HepG2 (cell line): ENCODE results near the gene DLX3. TPM values are rescaled to one million over a fixed set of nuclear protein-coding genes. Genes with fewer than 3 reads are reported as not detected.

Source experiments
- ARNT ChIP-seq: fragments of 450-650 bp; IDR thresholded peaks from 2 replicates; pipeline ENCODE4 v1.6.1; 2017
- BHLHE40 ChIP-seq: IDR thresholded peaks from 2 replicates; pipeline ENCODE4 v1.6.1; 2011; ENCODE audit warnings: low read length, improper control_type of control experiment
- BORCS8-MEF2B ChIP-seq: sonication (generic); formaldehyde crosslinking; IDR thresholded peaks from 2 replicates; pipeline ENCODE4 v1.8.0; 2022; ENCODE audit warnings: mild to moderate bottlenecking, missing genetic modification reagents
- CC2D1A ChIP-seq: sonication (generic); formaldehyde crosslinking; IDR thresholded peaks from 2 replicates; pipeline ENCODE4 v1.8.1; 2023; ENCODE audit warnings: mild to moderate bottlenecking, missing genetic modification reagents
- FOSL2 ChIP-seq: sonication (generic); formaldehyde crosslinking; IDR thresholded peaks from 2 replicates; pipeline ENCODE4 v1.4.0; 2020; ENCODE audit warnings: missing genetic modification reagents
- MAFF ChIP-seq: IDR thresholded peaks from 2 replicates; pipeline ENCODE4 v1.6.1; 2011; ENCODE audit warnings: low read depth, low read length, improper control_type of control experiment
- MBNL3 ChIP-seq: fragments of 250-450 bp; sonication (Bioruptor Pico); conservative IDR thresholded peaks from 2 replicates; pipeline ENCODE4 v1.8.0; 2022; ENCODE audit warnings: mild to moderate bottlenecking, inconsistent platforms
- MTF2 ChIP-seq: sonication (generic); formaldehyde crosslinking; IDR thresholded peaks from 2 replicates; pipeline ENCODE4 v1.5.0; 2020; ENCODE audit warnings: missing genetic modification reagents, borderline replicate concordance
- NR2F1 ChIP-seq, 2 experiments: fragments of 450-650 bp in 1 of 2; formaldehyde crosslinking in 1 of 2; IDR thresholded peaks; 2 replicates each; pipeline versions ENCODE4 v1.5.0 to v1.6.1; 2016 to 2020; ENCODE audit warnings: mild to moderate bottlenecking in 1 of 2, missing compliant biosample characterization in 1 of 2, missing genetic modification reagents in 1 of 2, moderate library complexity in 1 of 2
- SRSF1 ChIP-seq: fragments of 200-400 bp; formaldehyde crosslinking; optimal IDR thresholded peaks from 2 replicates; pipeline ENCODE3; 2017; ENCODE audit warnings: mild to moderate bottlenecking, low read depth, low read length, moderate library complexity
- TEAD3 ChIP-seq: optimal IDR thresholded peaks from 2 replicates; pipeline ENCODE3; 2016; ENCODE audit warnings: borderline replicate concordance
- ZBTB7A ChIP-seq: sonication (generic); formaldehyde crosslinking; IDR thresholded peaks from 2 replicates; pipeline ENCODE4 v1.8.0; 2022; ENCODE audit warnings: mild to moderate bottlenecking, missing genetic modification reagents
- ZFP36 ChIP-seq: fragments of 150-350 bp; IDR thresholded peaks from 2 replicates; pipeline ENCODE4 v1.6.1; 2018; ENCODE audit warnings: borderline replicate concordance, low read length, low read depth; ENCODE audit not compliant: partially characterized antibody
- ZNF749 ChIP-seq: sonication (generic); formaldehyde crosslinking; IDR thresholded peaks from 2 replicates; pipeline ENCODE4 v1.8.0; 2022; ENCODE audit warnings: mild to moderate bottlenecking, missing genetic modification reagents, moderate library complexity, borderline replicate concordance
- ZSCAN31 ChIP-seq: sonication (generic); formaldehyde crosslinking; IDR thresholded peaks from 2 replicates; pipeline ENCODE4 v1.5.0; 2020; ENCODE audit warnings: low read depth, mild to moderate bottlenecking, missing genetic modification reagents
- polyA plus RNA-seq, 8 experiments: library from polyadenylated mRNA; depleted of rRNA in 3 of 8; stranded (reverse) in 7 of 8; unstranded in 1 of 8; fragments of >200 nt; fragmentation: Illumina TruSeq in 4 of 8; extraction: Trizol in 4 of 8; gene quantifications; 2 replicates each; pipeline versions ENCODE4 v1.2.1 to v1.2.3, GENCODE V29; 2011 to 2016; ENCODE audit warnings: low read depth in 4 of 8, missing spikeins in 1 of 8, mixed read lengths in 1 of 8; ENCODE audit not compliant: insufficient read depth in 1 of 8
- total RNA-seq, 5 experiments: library from RNA; depleted of rRNA; stranded (reverse); fragments of >200 nt; fragmentation: Illumina TruSeq; extraction: Trizol; gene quantifications; 2 replicates each; pipeline ENCODE4 v1.2.3, GENCODE V29; 2016; ENCODE audit warnings: low read depth in 1 of 5
- TF ChIP-seq, protein P1 (sequence below): sonication (generic); formaldehyde crosslinking; IDR thresholded peaks from 2 replicates; pipeline ENCODE4 v1.5.0; 2020; ENCODE audit warnings: missing genetic modification reagents
- TF ChIP-seq, protein P2 (sequence below): sonication (generic); formaldehyde crosslinking; IDR thresholded peaks from 2 replicates; pipeline ENCODE4 v1.9.0; 2021; ENCODE audit warnings: missing genetic modification reagents, mild to moderate bottlenecking, borderline replicate concordance
- TF ChIP-seq, protein P3 (sequence below): sonication (generic); formaldehyde crosslinking; IDR thresholded peaks from 2 replicates; pipeline ENCODE4 v1.5.0; 2020; ENCODE audit warnings: mild to moderate bottlenecking, missing genetic modification reagents, moderate library complexity
- TF ChIP-seq, protein P4 (sequence below): sonication (generic); formaldehyde crosslinking; IDR thresholded peaks from 2 replicates; pipeline ENCODE4 v1.5.0; 2020; ENCODE audit warnings: mild to moderate bottlenecking, missing genetic modification reagents
- TF ChIP-seq, protein P5 (sequence below): sonication (generic); formaldehyde crosslinking; IDR thresholded peaks from 2 replicates; pipeline ENCODE4 v1.8.1; 2023; ENCODE audit warnings: missing genetic modification reagents, inconsistent platforms, borderline replicate concordance

The DLX3 gene
- total and polyA plus RNA-seq, 2 of the 13 experiments (the other 11 are each of a cell fraction or from before 2014, with no cell fraction given), result 0.03 TPM; not detected in 1

DNA sequence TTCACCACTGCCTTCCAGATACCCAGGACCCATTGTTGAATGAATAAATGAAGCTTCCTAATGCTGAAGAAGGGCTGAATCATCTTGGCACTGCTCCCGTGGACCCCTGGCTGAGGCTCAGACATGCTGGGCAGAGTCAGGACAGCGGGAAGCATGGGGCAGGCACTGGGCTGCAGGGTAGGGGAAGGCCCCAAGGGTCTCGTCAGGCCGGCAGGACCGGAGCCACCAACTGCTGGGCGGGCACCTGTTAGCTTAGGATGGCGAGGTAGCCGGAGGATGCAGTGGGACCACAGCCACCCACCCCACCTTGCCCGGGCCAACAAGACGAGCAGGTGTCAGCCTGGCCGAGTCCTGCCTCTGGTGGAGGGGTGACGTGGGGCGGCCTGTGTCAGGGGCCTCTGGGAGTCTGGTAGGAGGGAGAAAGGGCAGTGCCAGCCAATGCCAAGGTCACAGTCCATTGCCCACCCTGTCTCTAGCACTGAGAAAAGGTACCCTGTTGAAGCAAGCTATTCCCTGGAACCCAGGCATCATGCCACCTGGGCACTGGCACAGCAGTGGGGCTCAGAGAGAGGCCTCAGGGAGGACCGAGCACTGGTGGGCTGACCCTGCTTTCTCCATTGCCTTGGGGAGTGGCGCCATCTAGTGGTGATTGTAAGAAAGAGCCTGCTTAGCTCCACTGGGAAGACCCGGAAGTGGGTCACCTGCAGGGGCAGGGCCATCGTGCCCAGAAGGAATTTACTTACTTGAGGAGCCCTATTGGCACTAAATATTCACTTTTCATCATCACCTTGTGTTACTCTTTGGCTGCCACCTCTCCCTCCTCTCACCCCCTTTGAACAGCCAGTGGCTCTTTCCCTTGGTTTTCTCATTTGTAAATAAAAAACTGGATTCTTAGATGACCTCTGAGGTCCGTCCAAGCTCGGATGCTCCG lies 3.0 kb upstream of the DLX3 start (continued):
- TF ChIP-seq FOSL2 (CRISPR knock-in tag), result 0 out of 2 replicates have a peak, but pooled peaks have one; percentile 19
- TF ChIP-seq, protein P1, sequence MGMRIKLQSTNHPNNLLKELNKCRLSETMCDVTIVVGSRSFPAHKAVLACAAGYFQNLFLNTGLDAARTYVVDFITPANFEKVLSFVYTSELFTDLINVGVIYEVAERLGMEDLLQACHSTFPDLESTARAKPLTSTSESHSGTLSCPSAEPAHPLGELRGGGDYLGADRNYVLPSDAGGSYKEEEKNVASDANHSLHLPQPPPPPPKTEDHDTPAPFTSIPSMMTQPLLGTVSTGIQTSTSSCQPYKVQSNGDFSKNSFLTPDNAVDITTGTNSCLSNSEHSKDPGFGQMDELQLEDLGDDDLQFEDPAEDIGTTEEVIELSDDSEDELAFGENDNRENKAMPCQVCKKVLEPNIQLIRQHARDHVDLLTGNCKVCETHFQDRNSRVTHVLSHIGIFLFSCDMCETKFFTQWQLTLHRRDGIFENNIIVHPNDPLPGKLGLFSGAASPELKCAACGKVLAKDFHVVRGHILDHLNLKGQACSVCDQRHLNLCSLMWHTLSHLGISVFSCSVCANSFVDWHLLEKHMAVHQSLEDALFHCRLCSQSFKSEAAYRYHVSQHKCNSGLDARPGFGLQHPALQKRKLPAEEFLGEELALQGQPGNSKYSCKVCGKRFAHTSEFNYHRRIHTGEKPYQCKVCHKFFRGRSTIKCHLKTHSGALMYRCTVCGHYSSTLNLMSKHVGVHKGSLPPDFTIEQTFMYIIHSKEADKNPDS (CRISPR knock-in tag), result no peak
- TF ChIP-seq, protein P2, sequence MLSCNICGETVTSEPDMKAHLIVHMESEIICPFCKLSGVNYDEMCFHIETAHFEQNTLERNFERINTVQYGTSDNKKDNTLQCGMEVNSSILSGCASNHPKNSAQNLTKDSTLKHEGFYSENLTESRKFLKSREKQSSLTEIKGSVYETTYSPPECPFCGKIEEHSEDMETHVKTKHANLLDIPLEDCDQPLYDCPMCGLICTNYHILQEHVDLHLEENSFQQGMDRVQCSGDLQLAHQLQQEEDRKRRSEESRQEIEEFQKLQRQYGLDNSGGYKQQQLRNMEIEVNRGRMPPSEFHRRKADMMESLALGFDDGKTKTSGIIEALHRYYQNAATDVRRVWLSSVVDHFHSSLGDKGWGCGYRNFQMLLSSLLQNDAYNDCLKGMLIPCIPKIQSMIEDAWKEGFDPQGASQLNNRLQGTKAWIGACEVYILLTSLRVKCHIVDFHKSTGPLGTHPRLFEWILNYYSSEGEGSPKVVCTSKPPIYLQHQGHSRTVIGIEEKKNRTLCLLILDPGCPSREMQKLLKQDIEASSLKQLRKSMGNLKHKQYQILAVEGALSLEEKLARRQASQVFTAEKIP (CRISPR knock-in tag), result no peak
- no peak for TF ChIP-seq SRSF1
- no peak for TF ChIP-seq ZNF749 (CRISPR knock-in tag)
- peak; percentile 9; the same call in 1 of the 2 replicates for TF ChIP-seq MAFF
- peak; percentile 43 for TF ChIP-seq ZFP36
- TF ChIP-seq BHLHE40, result peak; percentile 43; the same call in 1 of the 2 replicates
- TF ChIP-seq BORCS8-MEF2B, result 0 out of 2 replicates have a peak, but pooled peaks have one; percentile 51
- 0 out of 2 replicates have a peak, but pooled peaks have one; percentile 55 for TF ChIP-seq MTF2 (CRISPR knock-in tag)
- TF ChIP-seq, protein P3, sequence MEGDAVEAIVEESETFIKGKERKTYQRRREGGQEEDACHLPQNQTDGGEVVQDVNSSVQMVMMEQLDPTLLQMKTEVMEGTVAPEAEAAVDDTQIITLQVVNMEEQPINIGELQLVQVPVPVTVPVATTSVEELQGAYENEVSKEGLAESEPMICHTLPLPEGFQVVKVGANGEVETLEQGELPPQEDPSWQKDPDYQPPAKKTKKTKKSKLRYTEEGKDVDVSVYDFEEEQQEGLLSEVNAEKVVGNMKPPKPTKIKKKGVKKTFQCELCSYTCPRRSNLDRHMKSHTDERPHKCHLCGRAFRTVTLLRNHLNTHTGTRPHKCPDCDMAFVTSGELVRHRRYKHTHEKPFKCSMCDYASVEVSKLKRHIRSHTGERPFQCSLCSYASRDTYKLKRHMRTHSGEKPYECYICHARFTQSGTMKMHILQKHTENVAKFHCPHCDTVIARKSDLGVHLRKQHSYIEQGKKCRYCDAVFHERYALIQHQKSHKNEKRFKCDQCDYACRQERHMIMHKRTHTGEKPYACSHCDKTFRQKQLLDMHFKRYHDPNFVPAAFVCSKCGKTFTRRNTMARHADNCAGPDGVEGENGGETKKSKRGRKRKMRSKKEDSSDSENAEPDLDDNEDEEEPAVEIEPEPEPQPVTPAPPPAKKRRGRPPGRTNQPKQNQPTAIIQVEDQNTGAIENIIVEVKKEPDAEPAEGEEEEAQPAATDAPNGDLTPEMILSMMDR (CRISPR knock-in tag), result peak; percentile 98
- 0 out of 2 replicates have a peak, but pooled peaks have one; percentile 30 for TF ChIP-seq CC2D1A (CRISPR knock-in tag)
- TF ChIP-seq TEAD3 (CRISPR knock-in tag), result peak; percentile 37
- no peak for TF ChIP-seq ARNT
- no peak for TF ChIP-seq ZBTB7A
- TF ChIP-seq, protein P4, sequence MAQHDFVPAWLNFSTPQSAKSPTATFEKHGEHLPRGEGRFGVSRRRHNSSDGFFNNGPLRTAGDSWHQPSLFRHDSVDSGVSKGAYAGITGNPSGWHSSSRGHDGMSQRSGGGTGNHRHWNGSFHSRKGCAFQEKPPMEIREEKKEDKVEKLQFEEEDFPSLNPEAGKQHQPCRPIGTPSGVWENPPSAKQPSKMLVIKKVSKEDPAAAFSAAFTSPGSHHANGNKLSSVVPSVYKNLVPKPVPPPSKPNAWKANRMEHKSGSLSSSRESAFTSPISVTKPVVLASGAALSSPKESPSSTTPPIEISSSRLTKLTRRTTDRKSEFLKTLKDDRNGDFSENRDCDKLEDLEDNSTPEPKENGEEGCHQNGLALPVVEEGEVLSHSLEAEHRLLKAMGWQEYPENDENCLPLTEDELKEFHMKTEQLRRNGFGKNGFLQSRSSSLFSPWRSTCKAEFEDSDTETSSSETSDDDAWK (CRISPR knock-in tag), result no peak
- no peak for TF ChIP-seq NR2F1 (CRISPR knock-in tag; IDR thresholded peaks at IDR 0.05)
- TF ChIP-seq ZSCAN31 (CRISPR knock-in tag), result no peak
- TF ChIP-seq MBNL3 (CRISPR knock-in tag), result no peak
- TF ChIP-seq, protein P5, sequence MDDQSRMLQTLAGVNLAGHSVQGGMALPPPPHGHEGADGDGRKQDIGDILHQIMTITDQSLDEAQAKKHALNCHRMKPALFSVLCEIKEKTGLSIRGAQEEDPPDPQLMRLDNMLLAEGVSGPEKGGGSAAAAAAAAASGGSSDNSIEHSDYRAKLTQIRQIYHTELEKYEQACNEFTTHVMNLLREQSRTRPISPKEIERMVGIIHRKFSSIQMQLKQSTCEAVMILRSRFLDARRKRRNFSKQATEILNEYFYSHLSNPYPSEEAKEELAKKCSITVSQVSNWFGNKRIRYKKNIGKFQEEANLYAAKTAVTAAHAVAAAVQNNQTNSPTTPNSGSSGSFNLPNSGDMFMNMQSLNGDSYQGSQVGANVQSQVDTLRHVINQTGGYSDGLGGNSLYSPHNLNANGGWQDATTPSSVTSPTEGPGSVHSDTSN (CRISPR knock-in tag), result no peak
